Erythroblast (primary cell): ENCODE results near the gene BEST4.

ENCODE experiments used
- DNase-seq, 2 experiments: peaks; one replicate each; lab custom pipeline; 2025; lab: John Stamatoyannopoulos, UW
- GATA1 ChIP-seq: IDR thresholded peaks from 2 replicates; pipeline ENCODE4 v1.6.1; 2011; ENCODE audit warnings: low read depth, mild to moderate bottlenecking, control low read depth, low read length, moderate library complexity
- POLR2A ChIP-seq: IDR thresholded peaks from 2 replicates; pipeline ENCODE4 v1.6.1; 2011; ENCODE audit warnings: mild to moderate bottlenecking, low read length

The BEST4 gene

GRCh38 chr1:44788120-44788860, at the start of gene BEST4:
TSS of gene BEST4 (minus strand) at chr1:44788170. CDS start at chr1:44787705, 465 bp downstream.
- TF ChIP-seq POLR2A (no peak), GATA1 (no peak)
- DNase-seq = no peak

GRCh38 chr1:44835738-44836675, 48.0 kb upstream of the BEST4 start:
- TF ChIP-seq POLR2A (no peak), GATA1 (no peak)
- peak; percentile 85 to 92 for DNase-seq

DNA sequence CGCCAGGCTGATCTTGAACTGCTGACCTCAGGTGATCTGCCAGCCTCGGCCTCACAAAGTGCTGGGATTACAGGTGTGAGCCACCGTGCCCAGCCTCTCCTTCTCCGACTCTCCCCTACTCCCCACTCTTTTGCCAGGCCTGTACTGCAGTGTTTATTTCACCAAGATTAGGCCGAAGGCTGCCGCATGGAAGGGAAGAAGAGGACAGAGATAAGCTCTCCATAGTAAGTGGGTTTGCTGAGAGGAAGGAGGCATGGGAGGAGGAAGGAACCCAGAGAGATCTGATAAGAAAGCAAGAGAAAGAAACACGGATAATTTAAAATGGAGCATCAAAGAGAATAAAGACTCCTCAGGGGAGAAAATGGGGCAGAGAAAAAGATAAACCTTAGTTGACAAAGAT, 46.4 kb upstream of the BEST4 start:
- TF ChIP-seq GATA1 (no peak), POLR2A (no peak)
- DNase-seq = peak in 1 of 2 experiments; percentile 36

DNA sequence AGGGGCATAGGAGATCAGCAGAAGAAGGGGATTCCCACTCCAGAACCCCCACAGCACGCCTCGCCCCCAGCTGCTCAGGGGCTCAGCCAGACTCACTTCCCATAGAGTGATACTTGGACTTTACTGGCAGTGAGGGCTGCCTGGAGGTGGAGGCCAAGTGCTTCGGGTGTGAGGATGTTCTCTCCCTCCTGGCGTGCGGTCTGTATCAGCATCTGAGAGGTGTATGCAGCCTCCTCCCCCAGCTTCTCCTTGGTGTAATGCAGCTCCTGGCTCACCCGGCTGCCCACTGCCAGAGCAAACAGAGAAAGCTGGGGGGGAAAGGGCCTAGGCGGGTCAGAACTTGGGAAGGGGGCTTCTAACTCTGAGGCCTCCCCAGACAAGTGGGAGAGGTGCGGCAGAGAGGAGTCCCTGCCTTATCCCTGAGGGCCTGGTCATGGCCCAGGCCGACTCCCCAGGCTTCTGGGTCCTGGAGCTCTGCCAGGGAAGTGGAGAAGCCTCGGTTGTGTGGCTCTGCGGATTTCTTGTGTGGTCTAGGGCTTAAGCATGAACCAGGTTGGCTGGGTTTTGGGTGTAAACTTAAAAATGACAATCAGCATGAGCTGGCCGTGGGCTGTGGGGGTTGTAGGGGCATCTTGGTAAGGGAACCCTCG, 44.2 kb upstream of the BEST4 start:
- TF ChIP-seq GATA1 (no peak), POLR2A (no peak)
- peak; percentile 46 to 63 for DNase-seq

DNA sequence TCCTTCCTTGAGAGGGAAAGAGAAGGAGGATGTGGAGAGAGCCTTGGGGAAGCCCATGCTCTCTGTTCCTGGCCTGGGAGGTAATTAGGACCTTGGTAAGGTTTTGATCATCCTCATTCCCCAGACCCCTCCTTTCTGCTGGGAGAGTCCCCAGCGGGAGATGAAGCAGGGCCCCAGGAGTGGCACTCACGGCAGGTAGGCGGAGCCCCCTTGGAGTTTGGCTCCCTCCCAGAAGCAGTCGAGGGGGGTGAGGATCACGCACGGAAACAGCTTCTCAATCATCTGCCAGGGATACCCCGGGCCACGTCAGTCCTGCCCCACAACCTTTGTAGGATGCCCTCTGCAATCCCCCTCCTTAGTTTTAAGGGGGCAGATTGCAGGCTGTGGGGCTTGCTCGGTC, 43.5 kb upstream of the BEST4 start:
- DNase-seq = peak; percentile 62 to 72
- no peak for TF ChIP-seq POLR2A
- TF ChIP-seq GATA1 = no peak

DNA sequence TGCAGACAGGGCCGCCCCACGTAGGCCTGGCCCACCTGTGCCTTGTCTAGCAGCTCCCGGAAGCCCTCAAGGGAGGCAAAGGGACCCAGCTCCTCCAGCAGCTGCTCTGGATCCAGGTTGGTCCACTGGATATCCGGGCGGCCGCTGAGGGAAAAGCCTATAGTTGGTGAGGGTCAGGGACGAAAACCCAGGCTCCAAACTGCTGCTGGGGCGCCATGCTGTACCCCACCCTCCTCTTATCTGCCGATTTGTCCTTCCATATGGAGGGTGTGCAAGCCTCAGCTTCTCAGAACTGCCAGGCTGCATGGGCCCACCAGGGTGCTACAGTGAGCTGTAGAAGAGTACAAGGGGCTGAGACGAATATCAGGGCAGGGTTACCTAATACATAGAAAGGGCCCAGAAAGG, 42.9 kb upstream of the BEST4 start:
- TF ChIP-seq POLR2A (peak; percentile 60), GATA1 (peak; percentile 17)
- DNase-seq = peak; percentile 95 to 98

GRCh38 chr1:44829506-44830384, 41.8 kb upstream of the BEST4 start:
- TF ChIP-seq POLR2A (no peak), GATA1 (no peak)

DNA sequence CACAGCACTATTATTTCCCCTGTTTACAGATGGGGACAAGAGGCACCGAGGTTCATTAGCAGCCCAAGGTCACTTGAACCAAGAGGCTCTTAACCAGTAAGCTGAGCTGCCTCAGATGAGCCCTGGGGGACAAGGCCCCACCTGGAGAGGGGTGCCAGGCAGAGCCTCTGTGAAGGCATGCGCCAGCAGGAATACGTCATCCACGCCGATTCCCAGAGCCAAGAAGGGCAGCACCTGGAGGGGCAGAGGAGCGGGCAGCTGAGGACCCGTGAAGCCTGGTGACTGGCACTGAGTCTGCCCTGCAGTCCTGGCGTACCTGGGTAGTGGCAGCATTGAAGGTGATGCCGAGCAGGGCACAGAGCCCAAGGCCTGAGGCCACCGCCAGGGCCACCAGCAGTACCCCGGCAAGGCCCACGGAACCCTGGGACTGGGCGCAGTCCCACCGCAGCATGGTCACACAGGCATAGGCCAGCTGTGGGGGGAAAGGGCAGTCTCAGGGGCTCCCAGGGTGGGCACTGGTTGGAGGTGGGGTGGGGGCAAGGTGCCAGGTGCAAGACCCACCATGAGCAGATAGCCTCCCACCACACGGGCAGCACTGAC, 41.0 kb upstream of the BEST4 start:
- no peak for DNase-seq
- TF ChIP-seq GATA1 (no peak), POLR2A (no peak)

More at GRCh38 chr1:44829506-44830384, 41.8 kb upstream of the BEST4 start:
- no peak for DNase-seq

DNA sequence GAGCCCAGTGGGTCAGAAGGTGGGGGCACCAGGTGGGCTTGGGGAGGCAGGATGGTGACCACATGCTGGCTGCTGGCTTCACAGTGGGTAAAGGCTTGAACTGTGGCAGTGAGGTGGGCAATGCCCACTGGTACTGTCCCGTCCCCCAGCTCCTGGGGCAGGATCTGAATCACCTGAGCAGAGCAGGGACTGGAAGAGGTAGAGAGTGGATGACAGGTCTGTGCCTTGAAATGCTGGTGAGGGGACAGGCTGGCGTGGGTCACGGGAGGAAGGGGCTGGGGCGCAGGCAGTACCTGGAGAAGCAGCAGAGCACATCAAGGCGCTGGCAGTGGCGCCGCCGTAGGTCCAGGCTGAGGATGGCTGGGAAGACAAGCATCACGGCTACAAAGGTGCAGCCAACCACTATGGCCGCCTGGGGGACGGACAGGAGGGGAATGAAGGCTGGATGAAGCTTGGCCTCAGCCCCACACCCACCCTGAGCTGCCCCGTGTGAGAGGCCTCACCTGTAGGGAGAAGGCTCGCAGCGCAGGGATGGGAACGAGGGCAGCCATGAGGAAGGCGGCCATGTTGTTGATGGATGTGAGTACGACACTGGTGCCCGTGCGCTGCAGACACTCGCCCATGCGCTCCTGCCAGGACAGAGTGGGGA, 40.2 kb upstream of the BEST4 start:
- no peak for DNase-seq
- TF ChIP-seq GATA1 (no peak), POLR2A (no peak)

GRCh38 chr1:44827197-44828002, 39.4 kb upstream of the BEST4 start:
- no peak for DNase-seq
- TF ChIP-seq POLR2A (no peak), GATA1 (no peak)
